ENCODE data around the gene GNPDA1.

DNA sequence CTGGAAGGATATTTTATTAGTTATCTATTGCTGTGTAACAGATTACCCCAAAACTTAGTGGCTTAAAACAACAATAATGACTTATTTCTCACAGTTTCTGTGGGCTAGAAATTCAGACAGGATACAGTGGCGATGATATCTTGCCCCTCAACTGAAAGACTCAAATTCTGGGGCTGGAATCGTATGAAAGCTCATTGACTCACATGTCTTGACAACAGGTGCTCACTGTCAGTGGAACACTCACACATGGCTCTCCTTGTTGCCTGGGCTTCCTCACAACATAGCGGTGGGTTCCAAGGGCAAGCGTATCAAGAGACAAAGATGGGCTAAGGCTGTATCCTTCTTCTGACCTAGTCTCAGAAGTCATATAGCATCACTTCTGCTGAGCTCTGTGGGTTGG, 3.7 kb upstream of the GNPDA1 start:
- TF ChIP-seq POLR2A (IDR thresholded peaks at IDR 0.05): no peak
- TF ChIP-seq, protein P1, sequence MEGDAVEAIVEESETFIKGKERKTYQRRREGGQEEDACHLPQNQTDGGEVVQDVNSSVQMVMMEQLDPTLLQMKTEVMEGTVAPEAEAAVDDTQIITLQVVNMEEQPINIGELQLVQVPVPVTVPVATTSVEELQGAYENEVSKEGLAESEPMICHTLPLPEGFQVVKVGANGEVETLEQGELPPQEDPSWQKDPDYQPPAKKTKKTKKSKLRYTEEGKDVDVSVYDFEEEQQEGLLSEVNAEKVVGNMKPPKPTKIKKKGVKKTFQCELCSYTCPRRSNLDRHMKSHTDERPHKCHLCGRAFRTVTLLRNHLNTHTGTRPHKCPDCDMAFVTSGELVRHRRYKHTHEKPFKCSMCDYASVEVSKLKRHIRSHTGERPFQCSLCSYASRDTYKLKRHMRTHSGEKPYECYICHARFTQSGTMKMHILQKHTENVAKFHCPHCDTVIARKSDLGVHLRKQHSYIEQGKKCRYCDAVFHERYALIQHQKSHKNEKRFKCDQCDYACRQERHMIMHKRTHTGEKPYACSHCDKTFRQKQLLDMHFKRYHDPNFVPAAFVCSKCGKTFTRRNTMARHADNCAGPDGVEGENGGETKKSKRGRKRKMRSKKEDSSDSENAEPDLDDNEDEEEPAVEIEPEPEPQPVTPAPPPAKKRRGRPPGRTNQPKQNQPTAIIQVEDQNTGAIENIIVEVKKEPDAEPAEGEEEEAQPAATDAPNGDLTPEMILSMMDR (IDR thresholded peaks at IDR 0.05): no peak
- no peak for TF ChIP-seq EP300 (IDR thresholded peaks at IDR 0.05)

All from suprapubic skin (tissue), 3 donors.